ENCODE data around the gene WDR7. TPM values are rescaled to one million over a fixed set of nuclear protein-coding genes. Genes with fewer than 3 reads are reported as not detected.

The WDR7 gene
- total and polyA plus RNA-seq, 12 donors, result 3.1 to 32.6 (median 28.0) TPM

DNA sequence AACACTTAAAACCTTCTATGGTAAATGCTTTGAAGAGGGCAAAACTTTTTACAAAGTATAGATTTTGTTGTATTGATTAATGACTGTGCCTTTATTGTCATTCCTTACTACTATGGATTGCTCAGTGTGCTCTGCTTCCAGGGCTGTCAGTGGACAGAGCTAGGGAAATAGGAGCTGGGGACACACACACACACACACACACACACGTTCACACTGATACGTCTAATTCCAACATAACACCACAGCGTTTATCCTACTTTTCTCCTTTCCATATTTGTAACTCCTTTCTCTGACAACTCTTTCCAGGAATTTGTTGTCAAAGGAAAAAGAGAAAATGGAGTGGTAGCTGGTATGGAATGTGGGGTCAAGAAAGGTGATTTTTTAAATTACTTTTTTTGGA lies 21.8 kb downstream of the WDR7 start:
- H3K4me1 ChIP-seq, result peaks cover 0 to 8% (median 4%) of the 10 kb centered on the region in 9 donors
- peaks cover 0 to 6% (median 0%) of the 10 kb centered on the region in 11 donors for H3K9me3 ChIP-seq
- TF ChIP-seq, protein P1, sequence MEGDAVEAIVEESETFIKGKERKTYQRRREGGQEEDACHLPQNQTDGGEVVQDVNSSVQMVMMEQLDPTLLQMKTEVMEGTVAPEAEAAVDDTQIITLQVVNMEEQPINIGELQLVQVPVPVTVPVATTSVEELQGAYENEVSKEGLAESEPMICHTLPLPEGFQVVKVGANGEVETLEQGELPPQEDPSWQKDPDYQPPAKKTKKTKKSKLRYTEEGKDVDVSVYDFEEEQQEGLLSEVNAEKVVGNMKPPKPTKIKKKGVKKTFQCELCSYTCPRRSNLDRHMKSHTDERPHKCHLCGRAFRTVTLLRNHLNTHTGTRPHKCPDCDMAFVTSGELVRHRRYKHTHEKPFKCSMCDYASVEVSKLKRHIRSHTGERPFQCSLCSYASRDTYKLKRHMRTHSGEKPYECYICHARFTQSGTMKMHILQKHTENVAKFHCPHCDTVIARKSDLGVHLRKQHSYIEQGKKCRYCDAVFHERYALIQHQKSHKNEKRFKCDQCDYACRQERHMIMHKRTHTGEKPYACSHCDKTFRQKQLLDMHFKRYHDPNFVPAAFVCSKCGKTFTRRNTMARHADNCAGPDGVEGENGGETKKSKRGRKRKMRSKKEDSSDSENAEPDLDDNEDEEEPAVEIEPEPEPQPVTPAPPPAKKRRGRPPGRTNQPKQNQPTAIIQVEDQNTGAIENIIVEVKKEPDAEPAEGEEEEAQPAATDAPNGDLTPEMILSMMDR (IDR thresholded peaks at IDR 0.05), result no peak
- DNase-seq (no peak), ATAC-seq (no peak)
- intact Hi-C loops (cut with DNase I), result no loop called here
- H3K36me3 ChIP-seq, result peaks cover 0 to 25% (median 0%) of the 10 kb centered on the region in 9 donors
- H3K27ac ChIP-seq, result peak overlapping the region in 4 of 10 donors; percentile 24 to 63 (median 36)
- WGBS, 2 donors, result 64% methylated on average over 3 of the region's 3 CpGs
- H3K27me3 ChIP-seq, result no peaks in the 10 kb centered on the region
- H3K4me3 ChIP-seq, result no peak overlapping the region

DNA sequence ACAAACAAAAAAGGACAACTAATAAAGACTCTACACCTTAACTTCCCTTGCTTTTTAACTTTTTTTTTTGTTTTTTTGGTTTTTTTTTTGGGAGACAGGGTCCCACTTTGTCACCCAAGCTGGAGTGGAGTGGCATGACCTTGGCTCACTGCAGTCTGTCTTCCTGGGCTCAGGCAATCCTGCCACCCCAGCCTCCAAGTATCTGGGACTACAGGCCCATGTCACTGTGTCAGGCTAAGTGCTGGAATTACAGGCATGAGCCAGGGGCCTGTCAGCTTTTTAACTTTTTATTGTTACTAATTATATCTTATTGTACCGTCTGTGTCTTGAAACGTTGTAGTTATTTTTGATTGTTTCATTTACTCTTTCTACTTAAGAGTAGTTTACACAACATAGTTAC lies 25.5 kb downstream of the WDR7 start:
- DNase-seq (peak; percentile 13 to 23), ATAC-seq (peak in 7 of 8 donors; percentile 77 to 95 (median 93))
- TF ChIP-seq, protein P1 (IDR thresholded peaks at IDR 0.05), result no peak
- no peaks in the 10 kb centered on the region for H3K27me3 ChIP-seq
- no peak overlapping the region for H3K4me3 ChIP-seq
- H3K27ac ChIP-seq, result peak overlapping the region in 7 of 10 donors; percentile 13 to 67 (median 35)
- H3K36me3 ChIP-seq, result peaks cover 0 to 41% (median 0%) of the 10 kb centered on the region in 9 donors
- H3K4me1 ChIP-seq, result peaks cover 0 to 11% (median 4%) of the 10 kb centered on the region in 9 donors
- 43 to 59% methylated on average over 2 of the region's 2 CpGs for WGBS, 2 donors
- intact Hi-C loops (cut with DNase I), result no loop called here
- H3K9me3 ChIP-seq, result peaks cover 0 to 8% (median 0%) of the 10 kb centered on the region in 11 donors

DNA sequence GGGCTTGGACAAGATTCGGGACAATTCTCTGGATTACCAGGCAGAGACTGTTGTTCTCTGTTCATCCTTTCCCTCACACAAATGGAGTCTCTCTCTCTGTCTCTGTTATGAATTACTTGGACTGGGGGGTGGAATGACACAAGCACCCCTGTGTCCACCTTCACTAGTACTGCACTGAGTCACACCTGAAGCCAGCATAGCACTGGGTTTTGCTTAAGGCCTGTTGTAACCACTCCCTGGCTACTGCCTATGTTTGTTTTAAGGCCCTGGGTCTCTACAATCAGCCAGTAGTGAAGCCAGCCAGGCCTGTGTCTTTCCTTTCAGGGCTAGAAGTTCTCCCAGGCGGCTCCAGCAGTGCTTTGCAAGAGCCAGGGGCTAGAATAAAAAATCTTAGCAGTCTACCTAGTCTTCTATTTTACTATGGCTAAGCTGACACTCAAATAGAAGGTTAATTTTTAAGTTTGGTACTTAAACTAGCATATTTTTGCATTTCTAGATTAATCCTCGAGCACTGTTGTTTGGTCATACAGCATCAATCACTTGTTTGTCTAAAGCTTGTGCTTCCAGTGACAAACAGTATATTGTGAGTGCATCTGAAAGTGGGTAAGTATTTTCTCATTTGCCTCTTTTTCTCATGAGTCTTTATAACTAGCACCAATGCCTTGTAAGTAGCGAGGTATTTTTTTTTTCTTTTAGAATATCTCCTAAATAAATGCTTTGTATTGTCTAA lies 27.8 kb downstream of the WDR7 start:
- Histone ChIP-seq H3K27ac (no peak overlapping the region), H3K27me3 (no peaks in the 10 kb centered on the region), H3K4me1 (peaks cover 0 to 12% (median 0%) of the 10 kb centered on the region in 9 donors), H3K4me3 (no peak overlapping the region), H3K9me3 (peaks cover 0 to 8% (median 0%) of the 10 kb centered on the region in 11 donors), H3K36me3 (peaks cover 0 to 47% (median 4%) of the 10 kb centered on the region in 9 donors)
- 93 to 97% methylated on average over 4 of the region's 4 CpGs for WGBS, 2 donors
- ATAC-seq (no peak), DNase-seq (no peak)
- intact Hi-C loops (cut with DNase I), result no loop called here
- TF ChIP-seq, protein P1 (IDR thresholded peaks at IDR 0.05), result no peak

DNA sequence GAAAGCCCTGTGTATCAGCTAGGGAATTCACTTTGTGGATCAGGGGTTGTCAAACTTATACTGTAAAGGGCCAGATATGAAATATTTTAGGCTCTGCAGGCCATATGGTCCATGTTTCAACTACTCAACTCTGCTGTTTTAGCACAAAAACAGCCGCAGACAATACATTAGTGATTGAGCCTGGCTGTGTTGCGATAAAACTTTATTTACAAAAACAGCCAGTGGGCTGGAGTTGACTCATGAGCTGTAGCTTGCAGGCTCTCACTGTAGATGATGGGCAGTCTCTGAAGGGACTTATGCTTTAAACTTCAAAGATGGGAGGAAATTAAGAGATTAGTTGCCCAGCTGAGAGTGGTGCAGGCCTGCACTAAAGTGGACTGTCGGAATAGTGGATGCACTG lies 33.1 kb downstream of the WDR7 start:
- intact Hi-C loops (cut with DNase I), result no loop called here
- DNase-seq, result no peak
- Histone ChIP-seq H3K36me3 (peaks cover 0 to 78% (median 21%) of the 10 kb centered on the region in 9 donors), H3K27me3 (no peaks in the 10 kb centered on the region), H3K4me3 (no peak overlapping the region), H3K9me3 (no peaks in the 10 kb centered on the region), H3K27ac (no peak overlapping the region), H3K4me1 (peaks cover 0 to 8% (median 0%) of the 10 kb centered on the region in 9 donors)
- no peak for ATAC-seq
- TF ChIP-seq, protein P1 (IDR thresholded peaks at IDR 0.05), result no peak
- WGBS, 2 donors, result 99% methylated on average over 3 of the region's 3 CpGs
